ENCODE data around the gene WDR37.

WDR37 gene

GRCh38 chr10:1015688-1016087, 40.5 kb upstream of the WDR37 start:
- TF ChIP-seq CTCF (IDR thresholded peaks at IDR 0.05; ENCODE audit: low read length, missing control alignments), result no peak
- no peak overlapping the region for H3K4me3 ChIP-seq (replicated peaks; ENCODE audit: low read depth, low read length)
- DNase-seq (ENCODE audit: low read depth), result no peak

- no peak for DNase-seq (ENCODE audit: low read depth)
- no peak for TF ChIP-seq CTCF (IDR thresholded peaks at IDR 0.05; ENCODE audit: low read length, missing control alignments)
- no peak overlapping the region for H3K4me3 ChIP-seq (replicated peaks; ENCODE audit: low read depth, low read length)
These were observed 36.8 kb upstream of the WDR37 start for GRCh38 chr10:1019362-1019761.

DNA sequence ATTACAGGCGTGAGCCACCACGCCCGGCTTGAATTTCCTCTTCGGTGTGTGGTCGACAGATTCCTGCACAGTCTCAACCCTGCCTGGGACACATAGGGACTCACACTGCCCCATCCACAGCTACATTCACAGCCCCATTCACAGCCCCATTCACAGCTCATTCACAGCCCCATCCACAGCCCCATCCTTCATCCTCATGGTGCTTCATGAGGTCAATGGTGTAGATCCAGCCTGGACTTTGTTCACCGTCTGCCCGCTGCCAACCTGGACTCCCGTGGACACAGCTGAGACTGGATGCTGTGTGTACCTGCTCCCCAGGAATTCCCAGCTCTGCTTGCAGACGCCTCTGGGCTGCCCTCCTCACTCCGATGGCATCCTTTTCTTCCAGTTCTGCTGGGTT, 35.7 kb upstream of the WDR37 start:
- no peak for DNase-seq (ENCODE audit: low read depth)
- H3K4me3 ChIP-seq (replicated peaks; ENCODE audit: low read depth, low read length), result no peak overlapping the region
- TF ChIP-seq CTCF (IDR thresholded peaks at IDR 0.05; ENCODE audit: low read length, missing control alignments), result no peak

- no peak overlapping the region for H3K4me3 ChIP-seq (replicated peaks; ENCODE audit: low read depth, low read length)
- TF ChIP-seq CTCF (IDR thresholded peaks at IDR 0.05; ENCODE audit: low read length, missing control alignments), result no peak
- DNase-seq (ENCODE audit: low read depth), result no peak
These were observed 35.2 kb upstream of the WDR37 start for GRCh38 chr10:1020958-1021357.

- H3K4me3 ChIP-seq (replicated peaks; ENCODE audit: low read depth, low read length), result no peak overlapping the region
- no peak for TF ChIP-seq CTCF (IDR thresholded peaks at IDR 0.05; ENCODE audit: low read length, missing control alignments)
- DNase-seq (ENCODE audit: low read depth), result no peak
These were observed 33.8 kb upstream of the WDR37 start for GRCh38 chr10:1022413-1022812.

- DNase-seq (ENCODE audit: low read depth), result no peak
- TF ChIP-seq CTCF (IDR thresholded peaks at IDR 0.05; ENCODE audit: low read length, missing control alignments), result no peak
- H3K4me3 ChIP-seq (replicated peaks; ENCODE audit: low read depth, low read length), result no peak overlapping the region
These were observed 32.1 kb upstream of the WDR37 start for GRCh38 chr10:1024103-1024502.

- TF ChIP-seq CTCF (IDR thresholded peaks at IDR 0.05; ENCODE audit: low read length, missing control alignments), result no peak
- no peak within 1 kb of the TSS for H3K4me3 ChIP-seq (replicated peaks; ENCODE audit: low read depth, low read length)
- DNase-seq (ENCODE audit: low read depth), result no peak
These were observed 30.5 kb upstream of the WDR37 start, which contains the start of gene IDI2 for GRCh38 chr10:1025683-1026082. TSS of gene IDI2 (minus strand) at chr10:1025859. CDS start at chr10:1024723, 1,136 bp downstream.
